Muscle layer of duodenum (tissue), 2 donors: ENCODE data around the gene VGLL2.
"Not testable (repeated sequence)": the region's sequence is repeated elsewhere in the genome, so short reads cannot be mapped to it uniquely, and the experiment has no call there.

Source experiments
- H3K27ac ChIP-seq: one replicate; pipeline ENCODE4 v1.7.0; 2013; ENCODE audit warnings: mild to moderate bottlenecking, low read length
- H3K27me3 ChIP-seq: one replicate; pipeline ENCODE4 v1.7.0; 2013; ENCODE audit warnings: low read depth, mild to moderate bottlenecking, control low read depth, low read length
- H3K36me3 ChIP-seq, 2 donors: one replicate each; pipeline ENCODE4 v1.7.0; 2013; ENCODE audit warnings: low read length in 2 of 2, control low read depth in 1 of 2, mild to moderate bottlenecking in 1 of 2; ENCODE audit not compliant: insufficient read depth in 2 of 2, control insufficient read depth in 1 of 2
- H3K4me1 ChIP-seq, 2 donors: one replicate each; pipeline ENCODE4 v1.7.0; 2013; ENCODE audit warnings: low read length in 2 of 2, mild to moderate bottlenecking in 2 of 2, control low read depth in 1 of 2, moderate library complexity in 1 of 2; ENCODE audit not compliant: insufficient read depth in 2 of 2, control insufficient read depth in 1 of 2
- H3K4me3 ChIP-seq, 2 donors: one replicate each; pipeline ENCODE4 v1.7.0; 2013; ENCODE audit warnings: low read length in 2 of 2, low read depth in 1 of 2, mild to moderate bottlenecking in 1 of 2
- H3K9me3 ChIP-seq, 2 donors: one replicate each; pipeline ENCODE4 v1.7.0; 2013; ENCODE audit warnings: low read length in 2 of 2, control low read depth in 1 of 2, mild to moderate bottlenecking in 1 of 2; ENCODE audit not compliant: control insufficient read depth in 1 of 2
- donor health status: healthy.

VGLL2 gene

DNA sequence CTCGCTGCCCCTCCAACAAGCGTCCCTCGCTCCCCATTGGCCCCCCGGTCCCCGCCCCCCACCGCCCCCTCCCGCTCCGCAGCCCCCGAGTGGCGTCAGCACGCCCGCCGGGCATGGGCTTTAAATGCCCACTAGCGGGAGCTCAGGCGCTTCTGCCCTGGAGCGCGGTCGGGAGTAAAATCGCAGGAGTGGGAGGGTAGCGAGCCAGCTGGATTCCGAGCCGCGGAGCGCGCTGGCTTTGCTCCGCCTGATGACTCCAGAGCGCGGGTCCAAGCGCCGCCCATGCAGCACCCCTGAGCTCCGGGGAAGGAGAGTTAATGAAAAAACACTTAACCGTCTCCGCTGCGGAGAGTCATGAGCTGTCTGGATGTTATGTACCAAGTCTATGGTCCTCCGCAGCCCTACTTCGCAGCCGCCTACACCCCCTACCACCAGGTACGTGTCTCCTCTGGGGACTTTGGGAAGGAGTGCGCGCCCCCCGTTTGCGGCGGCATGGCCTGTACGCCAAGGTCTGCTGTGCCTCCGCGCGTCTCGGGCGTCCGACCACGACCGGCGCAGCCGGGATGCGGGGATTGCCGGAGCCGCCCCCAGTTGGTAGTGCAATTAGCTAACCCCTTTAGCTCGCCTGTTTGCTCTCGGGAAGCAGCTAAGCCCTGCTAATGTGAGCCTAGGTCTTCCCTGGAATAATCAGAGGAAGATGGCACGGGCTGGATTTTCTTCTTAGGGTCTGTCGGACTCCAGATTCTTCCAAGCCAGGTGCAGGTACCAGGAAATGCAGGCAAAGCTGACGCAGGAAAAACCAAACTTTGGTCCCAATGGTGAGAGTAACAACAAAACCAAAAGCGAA is at the start of gene VGLL2:
TSS of gene VGLL2 (plus strand) at position 149 of the 847 bp plus-strand sequence. CDS start at position 355, 206 bp downstream.
- H3K27ac ChIP-seq: no peak within 1 kb of the TSS
- peaks cover 0 to 32% of the 10 kb centered on the region in 2 donors for H3K4me1 ChIP-seq
- peak within 1 kb of the TSS; percentile 59 to 72 for H3K4me3 ChIP-seq
- H3K27me3 ChIP-seq: peaks cover 76% of the 10 kb centered on the region
- H3K9me3 ChIP-seq: peaks cover 0 to 10% of the 10 kb centered on the region in 2 donors
- H3K36me3 ChIP-seq: no peaks in the 10 kb centered on the region

- H3K4me1 ChIP-seq: no peaks in the 10 kb centered on the region
- no peaks in the 10 kb centered on the region for H3K9me3 ChIP-seq
- no peak overlapping the region for H3K27ac ChIP-seq
- no peak overlapping the region for H3K4me3 ChIP-seq
- no peaks in the 10 kb centered on the region for H3K36me3 ChIP-seq
- no peaks in the 10 kb centered on the region for H3K27me3 ChIP-seq
Observed at GRCh38 chr6:117222861-117223260, 42.5 kb upstream of the VGLL2 start.

- Histone ChIP-seq H3K4me3 (no peak overlapping the region), H3K27me3 (no peaks in the 10 kb centered on the region), H3K36me3 (no peaks in the 10 kb centered on the region), H3K4me1 (no peaks in the 10 kb centered on the region), H3K27ac (no peak overlapping the region), H3K9me3 (no peaks in the 10 kb centered on the region)
Observed at GRCh38 chr6:117226778-117227177, 38.6 kb upstream of the VGLL2 start.

- no peaks in the 10 kb centered on the region for H3K27me3 ChIP-seq
- H3K36me3 ChIP-seq: no peaks in the 10 kb centered on the region
- H3K9me3 ChIP-seq: no peaks in the 10 kb centered on the region
- H3K4me1 ChIP-seq: no peaks in the 10 kb centered on the region
- no peak overlapping the region for H3K27ac ChIP-seq
- no peak overlapping the region for H3K4me3 ChIP-seq
Observed at GRCh38 chr6:117227245-117227962, 38.0 kb upstream of the VGLL2 start.

- Histone ChIP-seq H3K4me3 (no peak overlapping the region), H3K27ac (no peak overlapping the region), H3K27me3 (no peaks in the 10 kb centered on the region), H3K4me1 (no peaks in the 10 kb centered on the region), H3K36me3 (no peaks in the 10 kb centered on the region), H3K9me3 (no peaks in the 10 kb centered on the region)
Observed at GRCh38 chr6:117228202-117228601, 37.2 kb upstream of the VGLL2 start.

DNA sequence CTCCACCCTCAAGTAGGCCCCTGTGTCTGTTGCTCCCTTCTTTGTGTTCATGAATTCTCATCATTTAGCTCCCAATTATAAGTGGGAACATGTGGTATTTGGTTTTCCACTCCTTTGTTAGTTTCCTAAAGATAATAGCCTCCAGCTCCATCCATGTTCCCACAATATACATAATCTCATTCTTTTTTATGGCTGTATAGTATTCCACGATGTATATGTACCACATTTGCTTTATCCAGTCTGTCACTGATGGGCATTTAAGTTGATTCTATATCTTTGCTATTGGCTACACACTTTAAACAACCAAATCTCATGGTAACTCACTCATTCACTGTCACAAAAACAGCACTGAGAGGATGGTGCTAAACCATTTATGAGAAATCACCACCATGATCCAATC is 35.5 kb upstream of the VGLL2 start:
- Histone ChIP-seq H3K27ac (no peak overlapping the region), H3K9me3 (no peaks in the 10 kb centered on the region), H3K36me3 (no peaks in the 10 kb centered on the region), H3K27me3 (no peaks in the 10 kb centered on the region), H3K4me1 (no peaks in the 10 kb centered on the region), H3K4me3 (no peak overlapping the region)

- Histone ChIP-seq H3K36me3 (no peaks in the 10 kb centered on the region), H3K27me3 (no peaks in the 10 kb centered on the region), H3K27ac (no peak overlapping the region), H3K4me3 (no peak overlapping the region), H3K4me1 (no peaks in the 10 kb centered on the region), H3K9me3 (no peaks in the 10 kb centered on the region)
Observed at GRCh38 chr6:117231466-117231865, 33.9 kb upstream of the VGLL2 start.

GRCh38 chr6:117232196-117232595 is 33.2 kb upstream of the VGLL2 start:
- Histone ChIP-seq H3K27me3 (no peaks in the 10 kb centered on the region), H3K4me3 (no peak overlapping the region), H3K9me3 (no peaks in the 10 kb centered on the region), H3K4me1 (no peaks in the 10 kb centered on the region), H3K27ac (no peak overlapping the region), H3K36me3 (no peaks in the 10 kb centered on the region)

- no peaks in the 10 kb centered on the region for H3K9me3 ChIP-seq
- no peak overlapping the region for H3K4me3 ChIP-seq
- H3K36me3 ChIP-seq: no peaks in the 10 kb centered on the region
- H3K4me1 ChIP-seq: no peaks in the 10 kb centered on the region
- no peaks in the 10 kb centered on the region for H3K27me3 ChIP-seq
- H3K27ac ChIP-seq: no peak overlapping the region
Observed at GRCh38 chr6:117233145-117233544, 32.2 kb upstream of the VGLL2 start.

GRCh38 chr6:117237561-117237960 is 27.8 kb upstream of the VGLL2 start:
- H3K4me3 ChIP-seq: no peak overlapping the region

GRCh38 chr6:117244571-117244970 is 20.8 kb upstream of the VGLL2 start:
- H3K4me1 ChIP-seq, H3K9me3 ChIP-seq, H3K27ac ChIP-seq, H3K4me3 ChIP-seq, H3K36me3 ChIP-seq, H3K27me3 ChIP-seq: not testable (repeated sequence)

More at GRCh38 chr6:117237561-117237960, 27.8 kb upstream of the VGLL2 start:
- no peaks in the 10 kb centered on the region for H3K36me3 ChIP-seq
- no peaks in the 10 kb centered on the region for H3K27me3 ChIP-seq
- no peaks in the 10 kb centered on the region for H3K9me3 ChIP-seq
- no peaks in the 10 kb centered on the region for H3K4me1 ChIP-seq
- H3K27ac ChIP-seq: no peak overlapping the region
